IMR-90 (cell line): Measurements from ENCODE around the gene STX11. TPM values are rescaled to one million over a fixed set of nuclear protein-coding genes. Genes with fewer than 3 reads are reported as not detected.

Source experiments
- ATAC-seq: fragments of 200-7000 bp; cut with Tn5 transposase; 2 replicates; pipeline ENCODE4 v1.9.1; 2020; ENCODE audit warnings: low read depth, mild to moderate bottlenecking, moderate library complexity
- BruUV-seq: library from RNA; stranded (reverse); fragments of 400-500 nt; replicated peaks from 2 replicates; lab custom pipeline; 2021; lab: Mats Ljungman, UMichigan
- CTCF ChIA-PET: fragments of 300-600 bp; formaldehyde crosslinking; extraction: SDS; loops from one replicate; lab custom pipeline; 2021; ENCODE audit warnings: antibody characterized with exemption; lab: Yijun Ruan, JAX
- POLR2A ChIA-PET: fragments of 300-600 bp; sonication (Branson Sonifier 250); formaldehyde crosslinking; loops from one replicate; lab custom pipeline; 2022; ENCODE audit warnings: antibody characterized with exemption; ENCODE audit not compliant: unreplicated experiment; lab: Charles Lee
- DNase-seq: peaks from one replicate; pipeline ENCODE4 v3.0.0; 2013
- H2AFZ ChIP-seq: replicated peaks from 2 replicates; pipeline ENCODE3; 2013; ENCODE audit warnings: low read length, mild to moderate bottlenecking; ENCODE audit not compliant: poor library complexity
- H2AK5ac ChIP-seq: 2 replicates; pipeline ENCODE4 v1.6.1; 2013; ENCODE audit warnings: low read depth, low read length, inconsistent platforms
- H2AK9ac ChIP-seq: replicated peaks from 2 replicates; pipeline ENCODE3; 2013; ENCODE audit warnings: mild to moderate bottlenecking, low read depth, low read length, moderate library complexity; ENCODE audit not compliant: poor library complexity
- H2BK120ac ChIP-seq: 2 replicates; pipeline ENCODE4 v1.6.1; 2013; ENCODE audit warnings: low read depth, low read length, inconsistent platforms
- H2BK15ac ChIP-seq: 3 replicates; pipeline ENCODE4 v1.6.1; 2013; ENCODE audit warnings: low read depth, low read length, inconsistent platforms
- H2BK20ac ChIP-seq: 2 replicates; pipeline ENCODE4 v1.6.1; 2013; ENCODE audit warnings: low read depth, mild to moderate bottlenecking, inconsistent platforms, low read length, moderate library complexity
- H2BK5ac ChIP-seq: 2 replicates; pipeline ENCODE4 v1.6.1; 2013; ENCODE audit warnings: mild to moderate bottlenecking, low read depth, low read length, inconsistent platforms; ENCODE audit not compliant: poor library complexity, severe bottlenecking
- H3K14ac ChIP-seq: replicated peaks from 2 replicates; pipeline ENCODE4 v1.6.1; 2013; ENCODE audit warnings: low read depth, low read length, inconsistent platforms
- H3K18ac ChIP-seq: 2 replicates; pipeline ENCODE4 v1.6.1; 2013; ENCODE audit warnings: low read depth, low read length, control low read depth
- H3K23ac ChIP-seq: 2 replicates; pipeline ENCODE4 v1.6.1; 2013; ENCODE audit warnings: low read depth, low read length, inconsistent platforms
- H3K27ac ChIP-seq: 2 replicates; pipeline ENCODE4 v1.5.1; 2013; ENCODE audit warnings: mild to moderate bottlenecking, control low read depth, low read length; ENCODE audit not compliant: insufficient read depth
- H3K27me3 ChIP-seq: 2 replicates; pipeline ENCODE4 v1.6.1; 2013; ENCODE audit warnings: low read length; ENCODE audit not compliant: control insufficient read depth, insufficient read depth
- H3K36me3 ChIP-seq: 2 replicates; pipeline ENCODE4 v1.6.1; 2013; ENCODE audit warnings: low read length, mixed read lengths; ENCODE audit not compliant: control insufficient read depth, insufficient read depth
- H3K4ac ChIP-seq: 2 replicates; pipeline ENCODE4 v1.6.1; 2013; ENCODE audit warnings: low read depth, low read length, inconsistent platforms
- H3K4me1 ChIP-seq: 2 replicates; pipeline ENCODE4 v1.6.1; 2013; ENCODE audit warnings: low read length, mixed read lengths; ENCODE audit not compliant: control insufficient read depth, insufficient read depth
- H3K4me2 ChIP-seq: 2 replicates; pipeline ENCODE4 v1.6.1; 2013; ENCODE audit warnings: low read depth, mild to moderate bottlenecking, control low read depth, low read length, moderate library complexity
- H3K4me3 ChIP-seq: 2 replicates; pipeline ENCODE4 v1.5.1; 2013; ENCODE audit warnings: low read depth, mild to moderate bottlenecking, control low read depth, low read length, moderate library complexity; ENCODE audit not compliant: insufficient read depth
- H3K56ac ChIP-seq: 2 replicates; pipeline ENCODE4 v1.6.1; 2013; ENCODE audit warnings: low read length, inconsistent platforms; ENCODE audit not compliant: insufficient read depth; ENCODE audit errors: extremely low read depth
- H3K79me1 ChIP-seq, 2 experiments: 2 replicates each; pipeline ENCODE4 v1.6.1; 2013; ENCODE audit warnings: low read length in 2 of 2, inconsistent platforms in 1 of 2, low read depth in 1 of 2
- H3K9ac ChIP-seq: 2 replicates; pipeline ENCODE4 v1.6.1; 2013; ENCODE audit warnings: low read depth, low read length, control low read depth
- H3K9me1 ChIP-seq: 2 replicates; pipeline ENCODE4 v1.6.1; 2013; ENCODE audit warnings: low read length, inconsistent platforms; ENCODE audit not compliant: insufficient read depth
- H3K9me3 ChIP-seq: 2 replicates; pipeline ENCODE4 v1.6.1; 2013; ENCODE audit warnings: low read length; ENCODE audit not compliant: control insufficient read depth, insufficient read depth
- H4K20me1 ChIP-seq: 2 replicates; pipeline ENCODE4 v1.6.1; 2013; ENCODE audit warnings: low read length, inconsistent platforms; ENCODE audit not compliant: insufficient read depth
- H4K5ac ChIP-seq: 2 replicates; pipeline ENCODE4 v1.6.1; 2013; ENCODE audit warnings: mild to moderate bottlenecking, low read depth, low read length, control low read depth
- H4K8ac ChIP-seq, 2 experiments: 2 replicates each; pipeline ENCODE4 v1.6.1; 2013; ENCODE audit warnings: low read depth in 2 of 2, low read length in 2 of 2, control low read depth in 1 of 2, inconsistent platforms in 1 of 2
- H4K91ac ChIP-seq: 2 replicates; pipeline ENCODE4 v1.6.1; 2013; ENCODE audit warnings: low read depth, low read length, inconsistent platforms; ENCODE audit not compliant: insufficient read depth
- BHLHE40 ChIP-seq: fragments of 150-350 bp; IDR thresholded peaks from 2 replicates; pipeline ENCODE4 v1.6.1; 2016; ENCODE audit warnings: mild to moderate bottlenecking, low read depth, low read length
- CHD1 ChIP-seq: IDR thresholded peaks from 2 replicates; pipeline ENCODE4 v1.6.1; 2012; ENCODE audit warnings: low read depth, low read length, improper control_type of control experiment
- FOS ChIP-seq: fragments of 150-350 bp; IDR thresholded peaks from 2 replicates; pipeline ENCODE4 v1.6.1; 2016; ENCODE audit warnings: low read depth, low read length
- MAFK ChIP-seq: IDR thresholded peaks from 2 replicates; pipeline ENCODE4 v1.6.1; 2012; ENCODE audit warnings: low read depth, low read length, improper control_type of control experiment
- NFE2L2 ChIP-seq: fragments of 150-350 bp; IDR thresholded peaks from 2 replicates; pipeline ENCODE4 v1.6.1; 2016; ENCODE audit warnings: low read depth, mild to moderate bottlenecking, low read length
- POLR2A ChIP-seq: IDR thresholded peaks from 2 replicates; pipeline ENCODE4 v1.6.1; 2012; ENCODE audit warnings: mild to moderate bottlenecking, low read depth, low read length
- RFX5 ChIP-seq: IDR thresholded peaks from 2 replicates; pipeline ENCODE4 v1.8.0; 2012; ENCODE audit warnings: low read depth, mild to moderate bottlenecking, low read length, moderate library complexity
- SMC3 ChIP-seq: fragments of 150-350 bp; IDR thresholded peaks from 2 replicates; pipeline ENCODE4 v1.6.1; 2016; ENCODE audit warnings: low read depth, mild to moderate bottlenecking, antibody characterized with exemption, low read length, moderate library complexity
- WGBS, 2 experiments: methylation state at CpG; one replicate each; pipeline versions ENCODE4 v1.1.5 to v1.1.7; 2013; ENCODE audit warnings: missing lambda C conversion rate in 2 of 2; ENCODE audit not compliant: insufficient read length in 1 of 2; ENCODE audit errors: extremely low coverage in 2 of 2; 5-methylcytosine and 5-hydroxymethylcytosine counted together
- dilution Hi-C: fragments of 300-500 bp; cut with HindIII; formaldehyde crosslinking; loops from one replicate; pipeline ENCODE4 v1.14.3; 2018; ENCODE audit warnings: low sequenced_read_pairs; ENCODE audit not compliant: unreplicated experiment
- in situ Hi-C: fragments of 300-500 bp; cut with MboI; formaldehyde crosslinking; loops from 3 replicates; pipeline ENCODE4 v1.14.3; 2019; ENCODE audit warnings: low sequenced_read_pairs, inconsistent platforms, mixed read lengths
- intact Hi-C: fragments of 100-400 bp; cut with micrococcal nuclease; formaldehyde crosslinking; loops from 2 replicates; pipeline ENCODE4 v1.10.0; 2022
- polyA plus RNA-seq, 3 experiments: library from polyadenylated mRNA; depleted of rRNA; stranded (reverse); fragments of >200 nt; gene quantifications; 2 replicates each; pipeline ENCODE4 v1.2.3, GENCODE V29; 2012; ENCODE audit warnings: low replicate concordance in 1 of 3
- total RNA-seq: library from RNA; depleted of rRNA; stranded (reverse); fragments of >200 nt; gene quantifications from 2 replicates; pipeline ENCODE4 v1.2.3, GENCODE V29; 2012
- TF ChIP-seq, protein P1 (sequence below): conservative IDR thresholded peaks from 2 replicates; pipeline ENCODE4 v1.5.1; 2012; ENCODE audit warnings: mild to moderate bottlenecking, low read depth, low read length, improper control_type of control experiment
- TF ChIP-seq, protein P2 (sequence below): fragments of 150-350 bp; IDR thresholded peaks from 2 replicates; pipeline ENCODE4 v1.6.1; 2017; ENCODE audit warnings: mild to moderate bottlenecking, antibody characterized with exemption, low read length, low read depth

Gene STX11
- total and polyA plus RNA-seq, 2 of the 4 experiments (the other 2 are of a cell fraction): 0.54 to 0.68 TPM

DNA sequence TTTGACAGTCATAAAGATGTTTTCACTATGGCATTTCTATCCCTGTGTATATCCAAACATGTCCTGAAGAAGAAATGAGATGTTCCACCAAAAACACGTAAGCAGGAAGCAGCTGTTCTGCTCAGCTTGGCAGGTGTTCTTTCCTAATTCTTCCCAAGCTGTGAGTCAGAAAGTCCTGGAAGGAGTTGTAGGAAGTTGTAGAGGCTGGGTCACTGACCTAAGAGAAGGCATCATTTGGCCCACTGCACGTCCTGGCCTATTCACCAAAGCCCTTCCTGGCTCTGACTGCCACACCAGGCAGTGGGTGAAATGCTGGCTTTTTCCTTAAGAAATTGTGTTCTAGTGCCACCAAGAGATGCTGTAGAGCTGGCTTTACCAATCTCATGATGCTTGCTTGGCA, 40.3 kb downstream of the STX11 start:
- Histone ChIP-seq H3K9me3 (peaks cover 3% of the 10 kb centered on the region; the same call in 1 of the 2 replicates), H3K9ac (no peak overlapping the region), H4K91ac (no peak overlapping the region), H3K4me3 (no peak overlapping the region), H3K9me1 (no peaks in the 10 kb centered on the region), H3K56ac (no peak overlapping the region), H2BK20ac (no peak overlapping the region), H4K20me1 (no peaks in the 10 kb centered on the region), H3K79me1 (no peaks in the 10 kb centered on the region), H3K36me3 (no peaks in the 10 kb centered on the region), H3K4me1 (0 out of 2 replicates have a peak, but pooled peaks cover 3% of the 10 kb centered on the region), H2BK15ac (no peak overlapping the region), H2AK5ac (no peak overlapping the region), H3K4ac (no peak overlapping the region), H2BK120ac (no peak overlapping the region), H3K27me3 (no peaks in the 10 kb centered on the region), H3K4me2 (no peak overlapping the region), H3K14ac (no peak overlapping the region), H4K5ac (no peak overlapping the region), H2AFZ (peak overlapping the region; percentile 4), H4K8ac (no peak overlapping the region), H3K23ac (no peak overlapping the region), H3K27ac (no peak overlapping the region), H2AK9ac (no peak overlapping the region), H2BK5ac (no peak overlapping the region), H3K18ac (no peak overlapping the region)
- ChIA-PET CTCF (interaction anchor here (0.8 kb wide), 1 partner anchor 26 kb away, joined by 4 read pairs; no protein-coding TSS in a partner anchor), POLR2A (no interaction called here)
- no peak for TF ChIP-seq NFE2L2
- no peak for TF ChIP-seq CHD1
- TF ChIP-seq FOS: no peak
- TF ChIP-seq BHLHE40: no peak
- TF ChIP-seq POLR2A: no peak
- TF ChIP-seq, protein P1, sequence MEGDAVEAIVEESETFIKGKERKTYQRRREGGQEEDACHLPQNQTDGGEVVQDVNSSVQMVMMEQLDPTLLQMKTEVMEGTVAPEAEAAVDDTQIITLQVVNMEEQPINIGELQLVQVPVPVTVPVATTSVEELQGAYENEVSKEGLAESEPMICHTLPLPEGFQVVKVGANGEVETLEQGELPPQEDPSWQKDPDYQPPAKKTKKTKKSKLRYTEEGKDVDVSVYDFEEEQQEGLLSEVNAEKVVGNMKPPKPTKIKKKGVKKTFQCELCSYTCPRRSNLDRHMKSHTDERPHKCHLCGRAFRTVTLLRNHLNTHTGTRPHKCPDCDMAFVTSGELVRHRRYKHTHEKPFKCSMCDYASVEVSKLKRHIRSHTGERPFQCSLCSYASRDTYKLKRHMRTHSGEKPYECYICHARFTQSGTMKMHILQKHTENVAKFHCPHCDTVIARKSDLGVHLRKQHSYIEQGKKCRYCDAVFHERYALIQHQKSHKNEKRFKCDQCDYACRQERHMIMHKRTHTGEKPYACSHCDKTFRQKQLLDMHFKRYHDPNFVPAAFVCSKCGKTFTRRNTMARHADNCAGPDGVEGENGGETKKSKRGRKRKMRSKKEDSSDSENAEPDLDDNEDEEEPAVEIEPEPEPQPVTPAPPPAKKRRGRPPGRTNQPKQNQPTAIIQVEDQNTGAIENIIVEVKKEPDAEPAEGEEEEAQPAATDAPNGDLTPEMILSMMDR: no peak
- TF ChIP-seq, protein P2, sequence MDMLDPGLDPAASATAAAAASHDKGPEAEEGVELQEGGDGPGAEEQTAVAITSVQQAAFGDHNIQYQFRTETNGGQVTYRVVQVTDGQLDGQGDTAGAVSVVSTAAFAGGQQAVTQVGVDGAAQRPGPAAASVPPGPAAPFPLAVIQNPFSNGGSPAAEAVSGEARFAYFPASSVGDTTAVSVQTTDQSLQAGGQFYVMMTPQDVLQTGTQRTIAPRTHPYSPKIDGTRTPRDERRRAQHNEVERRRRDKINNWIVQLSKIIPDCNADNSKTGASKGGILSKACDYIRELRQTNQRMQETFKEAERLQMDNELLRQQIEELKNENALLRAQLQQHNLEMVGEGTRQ: no peak
- no peak for TF ChIP-seq SMC3
- no peak for TF ChIP-seq RFX5
- TF ChIP-seq MAFK: no peak
- BruUV-seq: no TSS peak
- 86% methylated on average over 1 of the region's 2 CpGs; no CpG with 5 or more reads in 1 of the 2 experiments for WGBS, 2 experiments
- DNase-seq: peak; percentile 79
- ATAC-seq: peak; percentile 55
- intact Hi-C loops (no loop called here), in situ Hi-C loops (no loop called here), dilution Hi-C loops (no loop called here)
